GM12878 (cell line): Measurements from ENCODE around the gene SETD1A. TPM values are rescaled to one million over a fixed set of nuclear protein-coding genes. Genes with fewer than 3 reads are reported as not detected.

ENCODE experiments used
- BRCA1 ChIP-seq: IDR thresholded peaks from 2 replicates; pipeline ENCODE4 v1.6.1; 2011; ENCODE audit warnings: low read depth, low read length, improper control_type of control experiment
- CREB1 ChIP-seq: IDR thresholded peaks from 2 replicates; pipeline ENCODE4 v1.6.1; 2012; ENCODE audit warnings: low read depth, mild to moderate bottlenecking, inconsistent platforms
- EGR1 ChIP-seq, 2 experiments: IDR thresholded peaks; 1 replicate in 1 of 2; 2 replicates in 1 of 2; pipeline ENCODE4 v1.6.1; 2011 to 2012; ENCODE audit warnings: low read depth in 2 of 2, low read length in 2 of 2, borderline replicate concordance in 1 of 2, mild to moderate bottlenecking in 1 of 2, moderate library complexity in 1 of 2
- HCFC1 ChIP-seq: fragments of 150-350 bp; IDR thresholded peaks from 2 replicates; pipeline ENCODE4 v1.6.1; 2014; ENCODE audit warnings: low read length
- MEF2A ChIP-seq: IDR thresholded peaks from 2 replicates; pipeline ENCODE4 v1.6.1; 2011; ENCODE audit warnings: low read depth, mild to moderate bottlenecking, low read length, moderate library complexity; ENCODE audit not compliant: insufficient read depth
- POLR2AphosphoS5 ChIP-seq: IDR thresholded peaks from 2 replicates; pipeline ENCODE4 v1.6.1; 2011; ENCODE audit warnings: mild to moderate bottlenecking, low read length, inconsistent platforms
- RB1 ChIP-seq: fragments of 450-650 bp; formaldehyde crosslinking; IDR thresholded peaks from 2 replicates; pipeline ENCODE4 v1.6.1; 2017; ENCODE audit warnings: mild to moderate bottlenecking, borderline replicate concordance
- RBBP5 ChIP-seq: fragments of 200-600 bp; sonication (generic); conservative IDR thresholded peaks from 2 replicates; pipeline ENCODE4 v1.6.1; 2016
- SUZ12 ChIP-seq: fragments of 200-600 bp; sonication (generic); IDR thresholded peaks from one replicate; pipeline ENCODE4 v1.6.1; 2018; ENCODE audit warnings: antibody characterized with exemption, mild to moderate bottlenecking; ENCODE audit not compliant: unreplicated experiment
- TAF1 ChIP-seq: IDR thresholded peaks from 2 replicates; pipeline ENCODE4 v1.6.1; 2011; ENCODE audit warnings: mild to moderate bottlenecking, low read depth, low read length, borderline replicate concordance
- YY1 ChIP-seq: IDR thresholded peaks from 2 replicates; pipeline ENCODE4 v1.6.1; 2011; ENCODE audit warnings: low read depth, mild to moderate bottlenecking, low read length
- ZNF24 ChIP-seq: fragments of 450-650 bp; IDR thresholded peaks from 2 replicates; pipeline ENCODE4 v1.6.1; 2017; ENCODE audit warnings: antibody characterized with exemption, mild to moderate bottlenecking
- ZSCAN29 ChIP-seq: fragments of 450-650 bp; IDR thresholded peaks from 2 replicates; pipeline ENCODE4 v1.6.1; 2017; ENCODE audit warnings: mild to moderate bottlenecking, moderate library complexity
- polyA plus RNA-seq, 11 experiments: library from polyadenylated mRNA; depleted of rRNA in 4 of 11; unstranded in 6 of 11; stranded (reverse) in 5 of 11; fragments of >200 nt; fragmentation: Nextera tagmentation in 4 of 11; fragmentation: Illumina TruSeq in 1 of 11; extraction: Ambion mirVana in 4 of 11; extraction: Trizol in 1 of 11; gene quantifications; 1 replicate in 1 of 11; 2 replicates in 10 of 11; pipeline versions ENCODE4 v1.2.1 to v1.2.3, GENCODE V29; 2011 to 2016; ENCODE audit warnings: inconsistent platforms in 2 of 11, missing spikeins in 2 of 11, low read depth in 1 of 11
- total RNA-seq, 4 experiments: library from RNA; depleted of rRNA in 3 of 4; stranded (reverse); fragments of >200 nt in 3 of 4; fragmentation: Illumina TruSeq in 1 of 4; extraction: Trizol in 1 of 4; gene quantifications; 2 replicates each; pipeline versions ENCODE4 v1.2.1 to v1.2.3, GENCODE V29; 2013 to 2021
- TF ChIP-seq, protein P1 (sequence below): IDR thresholded peaks from 2 replicates; pipeline ENCODE4 v1.6.1; 2012; ENCODE audit warnings: improper control_type of control experiment, low read depth, low read length; ENCODE audit not compliant: insufficient replicate concordance
- TF ChIP-seq, protein P2 (sequence below): IDR thresholded peaks from 2 replicates; pipeline ENCODE4 v1.6.1; 2012; ENCODE audit warnings: mild to moderate bottlenecking, low read depth, low read length
- TF ChIP-seq, protein P3 (sequence below): fragments of 450-650 bp; IDR thresholded peaks from 2 replicates; pipeline ENCODE4 v1.6.1; 2017; ENCODE audit warnings: low read depth, mild to moderate bottlenecking, moderate library complexity
- TF ChIP-seq, protein P4 (sequence below): fragments of 150-350 bp; IDR thresholded peaks from 2 replicates; pipeline ENCODE4 v1.6.1; 2016; ENCODE audit warnings: low read depth, low read length

The SETD1A gene
- total and polyA plus RNA-seq, 10 of the 15 experiments (the other 5 are each of a cell fraction or from before 2014, with no cell fraction given) = 0.02 to 25.9 (median 4.9) TPM

DNA sequence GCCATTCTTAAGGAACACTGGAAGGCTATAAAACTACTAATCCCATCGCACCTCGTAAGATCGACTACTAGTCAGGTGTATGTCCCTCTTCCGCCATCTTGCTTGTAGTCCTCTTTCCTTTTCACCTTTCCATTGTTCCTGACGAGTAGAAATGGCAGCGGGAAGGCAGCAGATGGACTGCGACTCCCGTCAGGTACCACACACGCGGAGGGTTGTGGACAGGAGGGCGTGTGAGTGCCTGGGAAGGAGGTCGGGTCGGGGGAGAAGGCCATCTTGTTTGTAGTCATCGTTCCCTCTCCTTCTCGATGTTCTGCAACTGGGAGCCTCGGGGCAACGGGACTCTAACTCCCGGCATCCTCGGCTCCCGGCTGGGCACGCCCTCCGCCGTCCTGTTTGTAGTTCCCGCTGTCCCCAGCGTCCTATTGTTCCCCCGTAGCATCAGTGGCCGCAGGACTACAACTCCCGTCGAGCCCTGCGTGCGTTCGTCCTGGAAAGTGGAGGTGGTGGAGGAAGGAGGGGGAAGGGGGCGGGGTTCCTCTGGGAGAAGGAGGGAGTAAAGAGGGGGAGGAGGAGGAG, 34.5 kb upstream of the SETD1A start (continued):
- TF ChIP-seq, protein P1, sequence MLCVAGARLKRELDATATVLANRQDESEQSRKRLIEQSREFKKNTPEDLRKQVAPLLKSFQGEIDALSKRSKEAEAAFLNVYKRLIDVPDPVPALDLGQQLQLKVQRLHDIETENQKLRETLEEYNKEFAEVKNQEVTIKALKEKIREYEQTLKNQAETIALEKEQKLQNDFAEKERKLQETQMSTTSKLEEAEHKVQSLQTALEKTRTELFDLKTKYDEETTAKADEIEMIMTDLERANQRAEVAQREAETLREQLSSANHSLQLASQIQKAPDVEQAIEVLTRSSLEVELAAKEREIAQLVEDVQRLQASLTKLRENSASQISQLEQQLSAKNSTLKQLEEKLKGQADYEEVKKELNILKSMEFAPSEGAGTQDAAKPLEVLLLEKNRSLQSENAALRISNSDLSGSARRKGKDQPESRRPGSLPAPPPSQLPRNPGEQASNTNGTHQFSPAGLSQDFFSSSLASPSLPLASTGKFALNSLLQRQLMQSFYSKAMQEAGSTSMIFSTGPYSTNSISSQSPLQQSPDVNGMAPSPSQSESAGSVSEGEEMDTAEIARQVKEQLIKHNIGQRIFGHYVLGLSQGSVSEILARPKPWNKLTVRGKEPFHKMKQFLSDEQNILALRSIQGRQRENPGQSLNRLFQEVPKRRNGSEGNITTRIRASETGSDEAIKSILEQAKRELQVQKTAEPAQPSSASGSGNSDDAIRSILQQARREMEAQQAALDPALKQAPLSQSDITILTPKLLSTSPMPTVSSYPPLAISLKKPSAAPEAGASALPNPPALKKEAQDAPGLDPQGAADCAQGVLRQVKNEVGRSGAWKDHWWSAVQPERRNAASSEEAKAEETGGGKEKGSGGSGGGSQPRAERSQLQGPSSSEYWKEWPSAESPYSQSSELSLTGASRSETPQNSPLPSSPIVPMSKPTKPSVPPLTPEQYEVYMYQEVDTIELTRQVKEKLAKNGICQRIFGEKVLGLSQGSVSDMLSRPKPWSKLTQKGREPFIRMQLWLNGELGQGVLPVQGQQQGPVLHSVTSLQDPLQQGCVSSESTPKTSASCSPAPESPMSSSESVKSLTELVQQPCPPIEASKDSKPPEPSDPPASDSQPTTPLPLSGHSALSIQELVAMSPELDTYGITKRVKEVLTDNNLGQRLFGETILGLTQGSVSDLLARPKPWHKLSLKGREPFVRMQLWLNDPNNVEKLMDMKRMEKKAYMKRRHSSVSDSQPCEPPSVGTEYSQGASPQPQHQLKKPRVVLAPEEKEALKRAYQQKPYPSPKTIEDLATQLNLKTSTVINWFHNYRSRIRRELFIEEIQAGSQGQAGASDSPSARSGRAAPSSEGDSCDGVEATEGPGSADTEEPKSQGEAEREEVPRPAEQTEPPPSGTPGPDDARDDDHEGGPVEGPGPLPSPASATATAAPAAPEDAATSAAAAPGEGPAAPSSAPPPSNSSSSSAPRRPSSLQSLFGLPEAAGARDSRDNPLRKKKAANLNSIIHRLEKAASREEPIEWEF = no peak
- TF ChIP-seq MEF2A (0 out of 2 replicates have a peak, but pooled peaks have one; percentile 38), EGR1 (IDR thresholded peaks at IDR 0.05; ENCODE audit: borderline replicate concordance in 1 of 2, low read depth in 2 of 2, low read length in 2 of 2) (peak in 1 of 2 experiments; percentile 72; a peak in 1 of 3 replicates), BRCA1 (no peak), ZNF24 (no peak), RBBP5 (no peak), ZSCAN29 (no peak), YY1 (peak; percentile 96), SUZ12 (no peak), CREB1 (no peak), RB1 (no peak), TAF1 (peak; percentile 26; the same call in 1 of the 2 replicates), HCFC1 (peak; percentile 93), POLR2AphosphoS5 (no peak)
- TF ChIP-seq, protein P2, sequence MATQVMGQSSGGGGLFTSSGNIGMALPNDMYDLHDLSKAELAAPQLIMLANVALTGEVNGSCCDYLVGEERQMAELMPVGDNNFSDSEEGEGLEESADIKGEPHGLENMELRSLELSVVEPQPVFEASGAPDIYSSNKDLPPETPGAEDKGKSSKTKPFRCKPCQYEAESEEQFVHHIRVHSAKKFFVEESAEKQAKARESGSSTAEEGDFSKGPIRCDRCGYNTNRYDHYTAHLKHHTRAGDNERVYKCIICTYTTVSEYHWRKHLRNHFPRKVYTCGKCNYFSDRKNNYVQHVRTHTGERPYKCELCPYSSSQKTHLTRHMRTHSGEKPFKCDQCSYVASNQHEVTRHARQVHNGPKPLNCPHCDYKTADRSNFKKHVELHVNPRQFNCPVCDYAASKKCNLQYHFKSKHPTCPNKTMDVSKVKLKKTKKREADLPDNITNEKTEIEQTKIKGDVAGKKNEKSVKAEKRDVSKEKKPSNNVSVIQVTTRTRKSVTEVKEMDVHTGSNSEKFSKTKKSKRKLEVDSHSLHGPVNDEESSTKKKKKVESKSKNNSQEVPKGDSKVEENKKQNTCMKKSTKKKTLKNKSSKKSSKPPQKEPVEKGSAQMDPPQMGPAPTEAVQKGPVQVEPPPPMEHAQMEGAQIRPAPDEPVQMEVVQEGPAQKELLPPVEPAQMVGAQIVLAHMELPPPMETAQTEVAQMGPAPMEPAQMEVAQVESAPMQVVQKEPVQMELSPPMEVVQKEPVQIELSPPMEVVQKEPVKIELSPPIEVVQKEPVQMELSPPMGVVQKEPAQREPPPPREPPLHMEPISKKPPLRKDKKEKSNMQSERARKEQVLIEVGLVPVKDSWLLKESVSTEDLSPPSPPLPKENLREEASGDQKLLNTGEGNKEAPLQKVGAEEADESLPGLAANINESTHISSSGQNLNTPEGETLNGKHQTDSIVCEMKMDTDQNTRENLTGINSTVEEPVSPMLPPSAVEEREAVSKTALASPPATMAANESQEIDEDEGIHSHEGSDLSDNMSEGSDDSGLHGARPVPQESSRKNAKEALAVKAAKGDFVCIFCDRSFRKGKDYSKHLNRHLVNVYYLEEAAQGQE = no peak
- TF ChIP-seq, protein P3, sequence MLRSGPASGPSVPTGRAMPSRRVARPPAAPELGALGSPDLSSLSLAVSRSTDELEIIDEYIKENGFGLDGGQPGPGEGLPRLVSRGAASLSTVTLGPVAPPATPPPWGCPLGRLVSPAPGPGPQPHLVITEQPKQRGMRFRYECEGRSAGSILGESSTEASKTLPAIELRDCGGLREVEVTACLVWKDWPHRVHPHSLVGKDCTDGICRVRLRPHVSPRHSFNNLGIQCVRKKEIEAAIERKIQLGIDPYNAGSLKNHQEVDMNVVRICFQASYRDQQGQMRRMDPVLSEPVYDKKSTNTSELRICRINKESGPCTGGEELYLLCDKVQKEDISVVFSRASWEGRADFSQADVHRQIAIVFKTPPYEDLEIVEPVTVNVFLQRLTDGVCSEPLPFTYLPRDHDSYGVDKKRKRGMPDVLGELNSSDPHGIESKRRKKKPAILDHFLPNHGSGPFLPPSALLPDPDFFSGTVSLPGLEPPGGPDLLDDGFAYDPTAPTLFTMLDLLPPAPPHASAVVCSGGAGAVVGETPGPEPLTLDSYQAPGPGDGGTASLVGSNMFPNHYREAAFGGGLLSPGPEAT = peak; percentile 85
- TF ChIP-seq, protein P4, sequence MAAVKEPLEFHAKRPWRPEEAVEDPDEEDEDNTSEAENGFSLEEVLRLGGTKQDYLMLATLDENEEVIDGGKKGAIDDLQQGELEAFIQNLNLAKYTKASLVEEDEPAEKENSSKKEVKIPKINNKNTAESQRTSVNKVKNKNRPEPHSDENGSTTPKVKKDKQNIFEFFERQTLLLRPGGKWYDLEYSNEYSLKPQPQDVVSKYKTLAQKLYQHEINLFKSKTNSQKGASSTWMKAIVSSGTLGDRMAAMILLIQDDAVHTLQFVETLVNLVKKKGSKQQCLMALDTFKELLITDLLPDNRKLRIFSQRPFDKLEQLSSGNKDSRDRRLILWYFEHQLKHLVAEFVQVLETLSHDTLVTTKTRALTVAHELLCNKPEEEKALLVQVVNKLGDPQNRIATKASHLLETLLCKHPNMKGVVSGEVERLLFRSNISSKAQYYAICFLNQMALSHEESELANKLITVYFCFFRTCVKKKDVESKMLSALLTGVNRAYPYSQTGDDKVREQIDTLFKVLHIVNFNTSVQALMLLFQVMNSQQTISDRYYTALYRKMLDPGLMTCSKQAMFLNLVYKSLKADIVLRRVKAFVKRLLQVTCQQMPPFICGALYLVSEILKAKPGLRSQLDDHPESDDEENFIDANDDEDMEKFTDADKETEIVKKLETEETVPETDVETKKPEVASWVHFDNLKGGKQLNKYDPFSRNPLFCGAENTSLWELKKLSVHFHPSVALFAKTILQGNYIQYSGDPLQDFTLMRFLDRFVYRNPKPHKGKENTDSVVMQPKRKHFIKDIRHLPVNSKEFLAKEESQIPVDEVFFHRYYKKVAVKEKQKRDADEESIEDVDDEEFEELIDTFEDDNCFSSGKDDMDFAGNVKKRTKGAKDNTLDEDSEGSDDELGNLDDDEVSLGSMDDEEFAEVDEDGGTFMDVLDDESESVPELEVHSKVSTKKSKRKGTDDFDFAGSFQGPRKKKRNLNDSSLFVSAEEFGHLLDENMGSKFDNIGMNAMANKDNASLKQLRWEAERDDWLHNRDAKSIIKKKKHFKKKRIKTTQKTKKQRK = no peak
